ENCODE data around the gene WFDC6. TPM values are rescaled to one million over a fixed set of nuclear protein-coding genes. Genes with fewer than 3 reads are reported as not detected.

The WFDC6 gene
- total RNA-seq = not detected in 2 replicates

DNA sequence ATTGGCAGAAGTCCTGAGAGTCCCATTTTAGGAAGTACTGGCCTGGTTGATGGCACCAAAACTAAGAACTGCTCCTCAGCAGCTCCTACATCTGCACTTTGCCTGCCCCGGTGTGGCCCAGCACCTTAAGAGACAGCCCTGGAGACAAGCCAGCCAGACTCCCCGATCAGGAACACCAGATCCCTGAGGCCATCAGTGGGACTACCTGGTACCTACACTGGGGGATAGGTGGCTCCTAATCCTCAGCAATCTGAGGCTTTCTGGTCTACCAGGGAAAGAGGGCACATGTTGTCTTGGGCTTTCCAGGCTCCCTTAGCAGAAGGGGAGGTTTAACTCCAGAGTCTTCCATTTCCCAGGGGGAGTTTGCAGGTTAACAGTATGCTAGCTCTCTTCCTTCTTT lies at the start of gene WFDC6:
Gene WFDC6, minus strand, starts transcription at position 101 of the 400 bp plus-strand sequence. Its CDS starts 75 bp downstream, at position 26.

DNA sequence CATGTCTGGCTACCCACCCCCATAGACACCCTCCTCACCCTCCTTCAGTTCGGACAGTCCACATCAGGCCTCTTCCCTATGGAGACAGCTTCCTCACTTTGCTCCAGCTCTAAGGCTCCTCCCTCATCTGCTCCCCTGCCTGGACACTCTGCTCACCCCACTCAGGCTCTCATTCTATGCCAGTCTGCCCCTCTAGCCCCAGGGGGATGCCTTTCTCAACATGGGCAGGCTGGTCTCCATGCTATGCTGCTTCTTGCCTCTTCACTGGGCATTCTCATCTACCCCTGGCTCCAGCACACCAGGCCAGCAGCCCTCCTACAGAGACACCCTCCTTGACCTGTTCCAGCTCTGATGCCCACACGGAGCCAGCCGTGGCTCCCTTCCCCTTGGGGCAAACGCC lies 39.9 kb upstream of the WFDC6 start, which contains the start of gene WFDC8:
Gene WFDC8, minus strand, starts transcription at position 101 of the 400 bp plus-strand sequence. Its CDS starts 37 bp downstream, at position 64.

DNA sequence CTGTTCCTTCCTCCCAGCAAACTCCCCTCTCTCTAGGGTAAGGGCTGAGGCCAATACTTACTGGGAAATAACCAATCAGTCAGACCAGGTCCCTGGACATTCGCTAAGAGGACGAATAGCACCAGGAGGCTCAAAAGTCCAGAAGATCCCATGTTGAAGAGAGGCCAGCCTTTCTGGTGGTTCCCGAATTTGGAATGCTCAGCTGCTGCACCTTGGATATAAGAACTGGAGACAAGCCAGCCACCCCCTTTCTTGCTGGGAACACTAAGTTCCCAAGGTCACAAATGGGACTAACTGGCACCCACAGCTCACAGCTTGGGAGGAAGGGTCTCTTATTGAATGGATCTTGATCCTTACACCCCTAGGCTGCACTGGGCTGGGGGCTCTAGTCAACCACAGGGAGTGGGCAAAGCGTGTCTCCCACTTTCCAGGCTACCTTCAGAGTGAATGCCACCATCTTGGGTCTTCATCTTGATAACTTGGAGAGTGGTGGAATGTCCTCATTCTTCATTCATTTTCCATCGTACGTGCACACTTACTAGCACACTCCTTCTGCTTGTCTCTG lies 8.0 kb upstream of the WFDC6 start, which contains the start of gene EPPIN:
Gene EPPIN, minus strand, starts transcription at position 196 of the 565 bp plus-strand sequence. Its CDS starts 44 bp downstream, at position 152.

DNA sequence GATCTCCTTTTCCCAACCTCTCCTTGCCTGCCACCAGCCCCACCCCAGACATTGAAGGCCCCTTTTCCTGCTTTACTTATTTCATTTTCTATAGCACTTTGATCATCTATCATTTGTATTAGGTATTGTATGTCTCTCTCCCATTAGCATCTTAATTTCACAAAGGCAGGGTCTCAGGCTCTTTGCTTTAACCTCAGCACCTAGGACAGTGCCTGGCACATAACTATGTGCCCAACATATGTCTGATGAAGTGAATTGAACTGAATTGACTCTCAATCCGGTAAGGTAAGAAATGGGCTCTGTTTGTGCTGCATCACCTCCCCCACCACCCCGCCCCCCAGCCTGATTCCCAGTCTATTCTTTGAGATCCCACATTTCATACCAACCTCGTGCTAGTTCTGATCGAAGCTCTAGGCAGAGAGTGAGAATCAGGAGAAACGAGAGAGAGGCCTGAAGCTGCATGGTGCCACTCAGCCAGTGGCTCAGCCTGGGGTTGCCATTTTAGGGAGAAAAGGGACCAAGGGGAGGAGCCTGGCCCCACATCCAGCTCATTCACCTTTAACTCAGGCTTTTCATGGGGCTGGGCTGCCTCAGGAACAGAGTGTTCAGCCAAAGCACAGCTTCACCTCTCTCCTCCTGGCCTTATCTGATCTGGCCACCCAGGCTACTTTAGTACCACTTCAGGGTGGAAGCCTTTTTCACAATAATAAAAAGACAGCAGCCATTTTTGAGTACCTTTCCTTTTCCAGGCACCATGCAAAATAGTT lies 24.0 kb downstream of the WFDC6 start, which contains the start of gene SPINT3:
Gene SPINT3, minus strand, starts transcription at position 476 of the 767 bp plus-strand sequence. Its CDS starts 14 bp downstream, at position 462.

Other genes with a start within 250 kb of the WFDC6 start
- gene RBPJL, start 232.6 kb downstream of the WFDC6 start, total RNA-seq = not detected in 2 replicates
- gene MATN4, start 231.2 kb downstream of the WFDC6 start, total RNA-seq = 0.21 TPM in 1 of 2 replicates, not detected in the other
- gene SDC4, start 191.1 kb downstream of the WFDC6 start, total RNA-seq = 335 and 460 TPM in 2 replicates
- 14.1 and 28.2 TPM in 2 replicates for gene SYS1, start 176.3 kb downstream of the WFDC6 start, total RNA-seq
- gene TP53TG5, start 161.2 kb downstream of the WFDC6 start, total RNA-seq = under 0.01 and 0.21 TPM in 2 replicates
- 22.6 and 22.7 TPM in 2 replicates for gene DBNDD2, start 131.2 kb downstream of the WFDC6 start, total RNA-seq
- gene PIGT, start 123.3 kb downstream of the WFDC6 start, total RNA-seq = 22.2 and 23.4 TPM in 2 replicates
- 0.96 TPM in 1 of 2 replicates, not detected in the other for gene WFDC2, start 69.7 kb downstream of the WFDC6 start, total RNA-seq
- gene SPINT3, start 23.9 kb downstream of the WFDC6 start, total RNA-seq = not detected in 2 replicates
- gene EPPIN, start 7.9 kb upstream of the WFDC6 start, total RNA-seq = not detected in 2 replicates
- gene WFDC8, start 39.8 kb upstream of the WFDC6 start, total RNA-seq = not detected in 2 replicates
- gene WFDC10A, start 90.3 kb upstream of the WFDC6 start, total RNA-seq = not detected in 2 replicates
- gene WFDC9, start 91.8 kb upstream of the WFDC6 start, total RNA-seq = not detected in 2 replicates
- gene WFDC11, start 130.8 kb upstream of the WFDC6 start, total RNA-seq = not detected in 2 replicates
- not detected in 2 replicates for gene WFDC13, start 162.6 kb upstream of the WFDC6 start, total RNA-seq
- gene WFDC10B, start 165.5 kb upstream of the WFDC6 start, total RNA-seq = not detected in 2 replicates
- gene SPINT4, start 182.9 kb upstream of the WFDC6 start, total RNA-seq = not detected in 2 replicates